Activated T-cell treated with anti-CD3 and anti-CD28 coated beads, Interleukin-2, amount 50 U/mL, for 72 hours (primary cell): ENCODE data around the gene CUZD1. TPM values are rescaled to one million over a fixed set of nuclear protein-coding genes. Genes with fewer than 3 reads are reported as not detected.
"Not testable (repeated sequence)": the region's sequence is repeated elsewhere in the genome, so short reads cannot be mapped to it uniquely, and the experiment has no call there.

Experiments
- ATAC-seq, 2 donors: fragments of 150-1000 bp; cut with Tn5 transposase; replicated peaks in 1 of 2; 2 replicates each; pipeline ENCODE4 v1.10.0; 2021; ENCODE audit warnings: moderate library complexity in 2 of 2, mild to moderate bottlenecking in 1 of 2
- DNase-seq, 2 donors: peaks; one replicate each; pipeline ENCODE4 v3.0.0; 2021 to 2022; ENCODE audit warnings: mixed read lengths in 1 of 2
- H3K27ac Mint-ChIP-seq: one replicate; pipeline ENCODE4 v1.8.0; 2022; ENCODE audit warnings: mild to moderate bottlenecking, moderate library complexity, mixed read lengths
- H3K27me3 Mint-ChIP-seq: one replicate; pipeline ENCODE4 v1.8.0; 2022; ENCODE audit warnings: low read depth, mixed read lengths
- H3K36me3 Mint-ChIP-seq, 2 donors: one replicate each; pipeline ENCODE4 v1.8.0; 2022; ENCODE audit warnings: mixed read lengths in 2 of 2, mild to moderate bottlenecking in 1 of 2; ENCODE audit not compliant: insufficient read depth in 2 of 2
- H3K4me1 Mint-ChIP-seq: one replicate; pipeline ENCODE4 v1.8.0; 2022; ENCODE audit warnings: low read depth, mixed read lengths
- H3K4me3 Mint-ChIP-seq, 2 donors: one replicate each; pipeline ENCODE4 v1.8.0; 2022; ENCODE audit warnings: mild to moderate bottlenecking in 2 of 2, mixed read lengths in 2 of 2, moderate library complexity in 2 of 2
- H3K9me3 Mint-ChIP-seq, 2 donors: one replicate each; pipeline ENCODE4 v1.8.0; 2022; ENCODE audit warnings: mixed read lengths in 2 of 2
- total RNA-seq, 2 donors: library from RNA; stranded (reverse); gene quantifications; one replicate each; pipeline ENCODE4 v1.2.3, GENCODE V29; 2022

The CUZD1 gene
- total RNA-seq, 2 donors from 2014 or later, result 1.5 to 1.7 TPM

GRCh38 chr10:122866757-122867482 lies 21.3 kb upstream of the CUZD1 start:
- H3K4me3 Mint-ChIP-seq, result peak overlapping the region in 1 of 2 donors; percentile 74
- not testable (repeated sequence) for DNase-seq, H3K9me3 Mint-ChIP-seq, H3K27me3 Mint-ChIP-seq
- H3K27ac Mint-ChIP-seq, result peak overlapping the region; percentile 16
- H3K36me3 Mint-ChIP-seq, result peaks cover 8 to 37% of the 10 kb centered on the region in 2 donors
- peak in 1 of 2 donors; percentile 69 for ATAC-seq
- H3K4me1 Mint-ChIP-seq, result peaks cover 14% of the 10 kb centered on the region

- DNase-seq (no peak), ATAC-seq (no peak)
- peaks cover 6 to 31% of the 10 kb centered on the region in 2 donors for H3K36me3 Mint-ChIP-seq
- H3K4me1 Mint-ChIP-seq, result peaks cover 14% of the 10 kb centered on the region
- H3K27ac Mint-ChIP-seq, result no peak overlapping the region
- H3K9me3 Mint-ChIP-seq, result peaks cover 3% of the 10 kb centered on the region in 2 donors
- H3K4me3 Mint-ChIP-seq, result no peak overlapping the region
- H3K27me3 Mint-ChIP-seq, result no peaks in the 10 kb centered on the region
These were observed 19.2 kb upstream of the CUZD1 start for GRCh38 chr10:122864901-122865300.

GRCh38 chr10:122864194-122864592 lies 18.5 kb upstream of the CUZD1 start:
- H3K4me1 Mint-ChIP-seq, result peaks cover 14% of the 10 kb centered on the region
- no peak overlapping the region for H3K27ac Mint-ChIP-seq
- DNase-seq (no peak), ATAC-seq (no peak)
- H3K36me3 Mint-ChIP-seq, result peaks cover 4 to 26% of the 10 kb centered on the region in 2 donors
- H3K9me3 Mint-ChIP-seq, result peaks cover 2 to 3% of the 10 kb centered on the region in 2 donors
- H3K27me3 Mint-ChIP-seq, result no peaks in the 10 kb centered on the region
- no peak overlapping the region for H3K4me3 Mint-ChIP-seq

- H3K9me3 Mint-ChIP-seq, result peaks cover 0 to 3% of the 10 kb centered on the region in 2 donors
- peaks cover 6 to 29% of the 10 kb centered on the region in 2 donors for H3K36me3 Mint-ChIP-seq
- no peak overlapping the region for H3K4me3 Mint-ChIP-seq
- peaks cover 14% of the 10 kb centered on the region for H3K4me1 Mint-ChIP-seq
- H3K27ac Mint-ChIP-seq, result no peak overlapping the region
- H3K27me3 Mint-ChIP-seq, result no peaks in the 10 kb centered on the region
- DNase-seq (no peak), ATAC-seq (no peak)
These were observed 17.8 kb upstream of the CUZD1 start for GRCh38 chr10:122863216-122864193.

GRCh38 chr10:122861711-122862161 lies 16.1 kb upstream of the CUZD1 start:
- Mint-ChIP-seq H3K27me3 (no peaks in the 10 kb centered on the region), H3K9me3 (peaks cover 0 to 2% of the 10 kb centered on the region in 2 donors), H3K27ac (no peak overlapping the region), H3K36me3 (peaks cover 2 to 20% of the 10 kb centered on the region in 2 donors), H3K4me1 (peaks cover 8% of the 10 kb centered on the region), H3K4me3 (no peak overlapping the region)
- DNase-seq, result no peak
- no peak for ATAC-seq

- H3K27me3 Mint-ChIP-seq, result no peaks in the 10 kb centered on the region
- H3K27ac Mint-ChIP-seq, result no peak overlapping the region
- no peak for DNase-seq
- peaks cover 4 to 23% of the 10 kb centered on the region in 2 donors for H3K36me3 Mint-ChIP-seq
- ATAC-seq, result no peak
- H3K4me3 Mint-ChIP-seq, result no peak overlapping the region
- peaks cover 0 to 2% of the 10 kb centered on the region in 2 donors for H3K9me3 Mint-ChIP-seq
- peaks cover 18% of the 10 kb centered on the region for H3K4me1 Mint-ChIP-seq
These were observed 13.9 kb upstream of the CUZD1 start for GRCh38 chr10:122859527-122859926.

GRCh38 chr10:122858042-122858441 lies 12.4 kb upstream of the CUZD1 start:
- not testable (repeated sequence) for DNase-seq, H3K4me3 Mint-ChIP-seq, H3K27ac Mint-ChIP-seq, ATAC-seq, H3K9me3 Mint-ChIP-seq, H3K27me3 Mint-ChIP-seq
- Mint-ChIP-seq H3K4me1 (peaks cover 33% of the 10 kb centered on the region), H3K36me3 (peaks cover 9 to 32% of the 10 kb centered on the region in 2 donors)

- peaks cover 0 to 2% of the 10 kb centered on the region in 2 donors for H3K9me3 Mint-ChIP-seq
- no peaks in the 10 kb centered on the region for H3K27me3 Mint-ChIP-seq
- H3K36me3 Mint-ChIP-seq, result peaks cover 9 to 31% of the 10 kb centered on the region in 2 donors
- H3K4me3 Mint-ChIP-seq, result no peak overlapping the region
- no peak for ATAC-seq
- DNase-seq, result no peak
- H3K4me1 Mint-ChIP-seq, result peaks cover 36% of the 10 kb centered on the region
- no peak overlapping the region for H3K27ac Mint-ChIP-seq
These were observed 11.2 kb upstream of the CUZD1 start for GRCh38 chr10:122856902-122857301.

GRCh38 chr10:122855745-122856144 lies 10.1 kb upstream of the CUZD1 start:
- ATAC-seq (no peak), DNase-seq (no peak)
- Mint-ChIP-seq H3K4me3 (no peak overlapping the region), H3K36me3 (peaks cover 9 to 34% of the 10 kb centered on the region in 2 donors), H3K4me1 (peaks cover 42% of the 10 kb centered on the region), H3K9me3 (peaks cover 0 to 2% of the 10 kb centered on the region in 2 donors), H3K27me3 (no peaks in the 10 kb centered on the region), H3K27ac (peak overlapping the region; percentile 10)

GRCh38 chr10:122854648-122855047 lies 9.0 kb upstream of the CUZD1 start:
- Mint-ChIP-seq H3K36me3 (peaks cover 9 to 36% of the 10 kb centered on the region in 2 donors), H3K27me3 (no peaks in the 10 kb centered on the region), H3K9me3 (peaks cover 0 to 2% of the 10 kb centered on the region in 2 donors), H3K4me1 (peaks cover 43% of the 10 kb centered on the region), H3K27ac (peak overlapping the region; percentile 39), H3K4me3 (no peak overlapping the region)
- DNase-seq (no peak), ATAC-seq (no peak)

GRCh38 chr10:122853665-122854313 lies 8.1 kb upstream of the CUZD1 start:
- Mint-ChIP-seq H3K4me3 (no peak overlapping the region), H3K9me3 (no peaks in the 10 kb centered on the region), H3K27me3 (no peaks in the 10 kb centered on the region), H3K4me1 (peaks cover 43% of the 10 kb centered on the region), H3K36me3 (peaks cover 7 to 31% of the 10 kb centered on the region in 2 donors), H3K27ac (no peak overlapping the region)
- DNase-seq (no peak), ATAC-seq (no peak)

- DNase-seq (no peak), ATAC-seq (no peak)
- no peak overlapping the region for H3K4me3 Mint-ChIP-seq
- peaks cover 10 to 28% of the 10 kb centered on the region in 2 donors for H3K36me3 Mint-ChIP-seq
- H3K4me1 Mint-ChIP-seq, result peaks cover 43% of the 10 kb centered on the region
- H3K27ac Mint-ChIP-seq, result peak overlapping the region; percentile 60
- H3K27me3 Mint-ChIP-seq, result no peaks in the 10 kb centered on the region
- no peaks in the 10 kb centered on the region for H3K9me3 Mint-ChIP-seq
These were observed 6.6 kb upstream of the CUZD1 start for GRCh38 chr10:122852261-122852660.
